C4-2B (cell line): Measurements from ENCODE around the gene ARMC12.

Source experiments
- H3K27ac ChIP-seq: fragments of 450-650 bp; 2 replicates; pipeline ENCODE4 v1.5.1; 2017
- CTCF ChIP-seq: fragments of 450-650 bp; conservative IDR thresholded peaks from 2 replicates; pipeline ENCODE4 v1.5.1; 2017; ENCODE audit warnings: mild to moderate bottlenecking
- ZFX ChIP-seq: fragments of 450-650 bp; IDR thresholded peaks from 2 replicates; pipeline ENCODE4 v1.6.1; 2017

ARMC12 gene

GRCh38 chr6:35730745-35731413 lies 6.0 kb upstream of the ARMC12 start:
- peak overlapping the region; percentile 98 for H3K27ac ChIP-seq
- TF ChIP-seq ZFX, result no peak
- TF ChIP-seq CTCF, result no peak

- TF ChIP-seq ZFX (no peak), CTCF (no peak)
- peak overlapping the region; percentile 98 for H3K27ac ChIP-seq
Measured at GRCh38 chr6:35731414-35731735, 5.5 kb upstream of the ARMC12 start.

GRCh38 chr6:35731736-35732532 lies 4.9 kb upstream of the ARMC12 start:
- peak overlapping the region; percentile 98 for H3K27ac ChIP-seq
- no peak; the same call in 1 of the 2 replicates for TF ChIP-seq CTCF
- no peak; the same call in 1 of the 2 replicates for TF ChIP-seq ZFX

- TF ChIP-seq CTCF, result no peak
- no peak for TF ChIP-seq ZFX
- peak overlapping the region; percentile 98 for H3K27ac ChIP-seq
Measured at GRCh38 chr6:35733633-35734032, 3.2 kb upstream of the ARMC12 start.

- peak overlapping the region; percentile 98 for H3K27ac ChIP-seq
Measured at GRCh38 chr6:35734319-35734718, 2.5 kb upstream of the ARMC12 start.

GRCh38 chr6:35735452-35735851 lies 1.4 kb upstream of the ARMC12 start:
- no peak for TF ChIP-seq CTCF
- TF ChIP-seq ZFX, result no peak
- peak overlapping the region; percentile 12 for H3K27ac ChIP-seq

GRCh38 chr6:35736253-35736894 lies 458 bp upstream of the ARMC12 start:
- H3K27ac ChIP-seq, result 0 out of 2 replicates have a peak overlapping the region, but pooled peaks have one; percentile 1
- TF ChIP-seq CTCF, result peak; percentile 93
- no peak for TF ChIP-seq ZFX
